Subcutaneous abdominal adipose tissue (tissue), 5 donors: ENCODE results near the gene ZCCHC14.
A peak's percentile ranks its signal among the peaks of the same experiment; 100 is the strongest.

ENCODE experiments used
- H3K27ac ChIP-seq: one replicate; pipeline ENCODE4 v1.7.0; 2013; ENCODE audit warnings: low read depth, mild to moderate bottlenecking, inconsistent platforms, low read length, moderate library complexity
- H3K27me3 ChIP-seq, 5 donors: one replicate each; pipeline ENCODE4 v1.7.0; 2013; ENCODE audit warnings: low read length in 5 of 5, inconsistent platforms in 1 of 5; ENCODE audit not compliant: control insufficient read depth in 5 of 5, insufficient read depth in 4 of 5
- H3K36me3 ChIP-seq, 5 donors: one replicate each; pipeline ENCODE4 v1.7.0; 2013; ENCODE audit warnings: low read length in 5 of 5; ENCODE audit not compliant: control insufficient read depth in 5 of 5, insufficient read depth in 5 of 5
- H3K4me1 ChIP-seq, 5 donors: one replicate each; pipeline ENCODE4 v1.7.0; 2013; ENCODE audit warnings: low read length in 5 of 5, mild to moderate bottlenecking in 3 of 5, moderate library complexity in 1 of 5; ENCODE audit not compliant: control insufficient read depth in 5 of 5, insufficient read depth in 5 of 5
- H3K4me3 ChIP-seq, 5 donors: one replicate each; pipeline ENCODE4 v1.7.0; 2013; ENCODE audit warnings: low read length in 5 of 5, low read depth in 1 of 5
- H3K9ac ChIP-seq, 5 donors: one replicate each; pipeline ENCODE4 v1.7.0; 2013; ENCODE audit warnings: low read length in 5 of 5, mild to moderate bottlenecking in 4 of 5, moderate library complexity in 3 of 5
- H3K9me3 ChIP-seq, 5 donors: one replicate each; pipeline ENCODE4 v1.7.0; 2013; ENCODE audit warnings: low read length in 5 of 5; ENCODE audit not compliant: control insufficient read depth in 5 of 5
- donor health status: healthy.
- donor health status: healthy.
- donor health status: healthy.
- donor health status: healthy.
- donor health status: healthy.

Gene ZCCHC14

GRCh38 chr16:87437327-87437726 is 55.5 kb downstream of the ZCCHC14 start:
- Histone ChIP-seq H3K9me3 (no peaks in the 10 kb centered on the region), H3K27ac (no peak overlapping the region)

GRCh38 chr16:87436225-87437172 is 56.3 kb downstream of the ZCCHC14 start:
- Histone ChIP-seq H3K4me3 (peak overlapping the region in 3 of 5 donors; percentile 22 to 47 (median 30)), H3K4me1 (peaks cover 6 to 24% (median 13%) of the 10 kb centered on the region in 5 donors), H3K27ac (peak overlapping the region; percentile 60), H3K9me3 (no peaks in the 10 kb centered on the region), H3K9ac (peak overlapping the region in 2 of 5 donors; percentile 26 to 42), H3K27me3 (no peaks in the 10 kb centered on the region), H3K36me3 (peaks cover 0 to 12% (median 10%) of the 10 kb centered on the region in 5 donors)

More at GRCh38 chr16:87437327-87437726, 55.5 kb downstream of the ZCCHC14 start:
- no peaks in the 10 kb centered on the region for H3K27me3 ChIP-seq
- H3K4me1 ChIP-seq = peaks cover 6 to 24% (median 13%) of the 10 kb centered on the region in 5 donors
- H3K36me3 ChIP-seq = peaks cover 0 to 9% (median 3%) of the 10 kb centered on the region in 5 donors
- H3K9ac ChIP-seq = no peak overlapping the region
- no peak overlapping the region for H3K4me3 ChIP-seq

GRCh38 chr16:87435372-87436224 is 57.2 kb downstream of the ZCCHC14 start:
- H3K27ac ChIP-seq = peak overlapping the region; percentile 60
- peak overlapping the region in 3 of 5 donors; percentile 22 to 49 (median 47) for H3K4me3 ChIP-seq
- peaks cover 6 to 24% (median 13%) of the 10 kb centered on the region in 5 donors for H3K4me1 ChIP-seq
- H3K27me3 ChIP-seq = no peaks in the 10 kb centered on the region
- peaks cover 0 to 14% (median 12%) of the 10 kb centered on the region in 5 donors for H3K36me3 ChIP-seq
- no peaks in the 10 kb centered on the region for H3K9me3 ChIP-seq
- peak overlapping the region in 3 of 5 donors; percentile 11 to 44 (median 42) for H3K9ac ChIP-seq

DNA sequence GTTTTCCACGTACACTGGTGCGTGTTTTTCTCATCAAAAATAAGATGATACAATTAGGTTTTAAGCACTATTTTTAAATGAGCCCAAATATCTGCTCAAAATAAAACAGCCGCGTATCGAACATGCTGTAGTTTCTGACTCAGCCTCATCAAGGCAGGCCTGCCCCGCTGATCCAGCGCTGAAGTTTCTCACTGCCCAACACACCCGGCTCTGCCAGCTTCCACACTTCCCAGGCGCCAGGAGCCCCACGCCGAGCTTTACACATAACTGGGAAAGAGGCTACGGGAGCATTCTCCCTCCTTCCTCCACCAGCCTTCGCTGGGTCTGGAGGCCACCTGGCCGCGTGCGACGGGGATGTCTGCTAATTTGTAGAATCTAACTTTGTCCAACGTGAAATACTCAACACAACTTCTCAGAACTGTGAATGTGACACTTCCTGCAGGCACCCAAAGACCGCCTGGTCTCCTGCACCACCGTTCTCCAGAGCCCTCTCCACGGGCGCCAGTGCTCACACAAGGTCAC is 58.6 kb downstream of the ZCCHC14 start:
- Histone ChIP-seq H3K4me1 (peaks cover 6 to 24% (median 13%) of the 10 kb centered on the region in 5 donors), H3K36me3 (peaks cover 0 to 18% (median 16%) of the 10 kb centered on the region in 5 donors), H3K9ac (no peak overlapping the region), H3K9me3 (no peaks in the 10 kb centered on the region), H3K27ac (no peak overlapping the region), H3K27me3 (no peaks in the 10 kb centered on the region), H3K4me3 (no peak overlapping the region)

DNA sequence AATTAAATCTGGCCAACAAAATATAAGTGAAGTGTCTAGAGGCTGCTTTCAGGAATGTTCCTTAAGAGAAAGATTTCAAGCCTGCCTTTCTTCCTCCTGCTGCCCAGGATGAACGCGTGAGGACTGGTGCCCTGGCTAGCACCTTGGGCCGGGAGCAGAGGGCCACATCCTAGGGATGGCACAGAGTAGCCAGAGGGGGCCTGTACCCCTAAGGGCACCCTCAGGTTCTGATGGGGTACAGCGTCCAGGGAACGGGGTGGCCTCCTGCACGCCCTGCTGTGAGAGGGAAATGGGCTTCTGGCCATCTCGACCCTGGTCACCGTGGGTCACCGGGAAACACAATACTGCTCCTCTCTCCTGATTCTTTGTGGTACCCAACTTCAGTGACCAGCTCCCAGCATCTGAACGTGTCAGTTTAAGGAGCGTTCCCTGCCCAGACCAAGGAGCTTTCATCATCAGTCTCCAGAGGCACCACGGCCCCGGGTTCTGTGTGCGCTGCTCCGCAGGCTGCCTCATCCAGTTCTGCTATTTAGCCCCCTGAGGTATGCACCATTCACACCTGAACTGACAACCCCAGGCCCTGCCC is 60.4 kb downstream of the ZCCHC14 start:
- Histone ChIP-seq H3K4me1 (peaks cover 6 to 24% (median 13%) of the 10 kb centered on the region in 5 donors), H3K27me3 (no peaks in the 10 kb centered on the region), H3K4me3 (no peak overlapping the region), H3K9ac (no peak overlapping the region), H3K27ac (no peak overlapping the region), H3K9me3 (no peaks in the 10 kb centered on the region), H3K36me3 (peaks cover 2 to 26% (median 16%) of the 10 kb centered on the region in 5 donors)

GRCh38 chr16:87431926-87432325 is 60.9 kb downstream of the ZCCHC14 start:
- Histone ChIP-seq H3K27ac (no peak overlapping the region), H3K4me1 (peaks cover 6 to 23% (median 13%) of the 10 kb centered on the region in 5 donors), H3K27me3 (no peaks in the 10 kb centered on the region), H3K36me3 (peaks cover 2 to 26% (median 16%) of the 10 kb centered on the region in 5 donors), H3K4me3 (no peak overlapping the region), H3K9me3 (no peaks in the 10 kb centered on the region), H3K9ac (no peak overlapping the region)

GRCh38 chr16:87426423-87427215 is 66.2 kb downstream of the ZCCHC14 start:
- peaks cover 2 to 47% (median 35%) of the 10 kb centered on the region in 5 donors for H3K36me3 ChIP-seq

DNA sequence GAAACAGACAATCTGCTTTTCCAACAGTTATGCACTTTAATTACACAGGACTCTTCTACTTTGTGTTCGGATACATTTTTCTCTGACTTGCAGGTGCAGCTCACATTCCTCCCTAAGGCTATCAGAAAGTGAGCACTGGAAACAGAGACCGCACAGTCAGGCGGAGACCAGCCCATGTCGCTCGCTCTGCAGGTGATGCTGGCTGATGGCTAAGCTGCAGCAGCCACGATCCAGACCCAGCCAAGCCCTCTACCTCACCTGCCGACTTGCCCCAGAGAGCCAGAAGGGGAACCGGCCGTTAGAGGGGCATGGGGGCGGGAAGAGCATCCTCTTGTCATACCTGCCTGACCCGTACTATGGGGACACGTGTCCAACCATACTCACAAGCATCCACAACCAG is 66.9 kb downstream of the ZCCHC14 start:
- Histone ChIP-seq H3K27me3 (no peaks in the 10 kb centered on the region), H3K9me3 (no peaks in the 10 kb centered on the region), H3K4me3 (no peak overlapping the region), H3K27ac (no peak overlapping the region), H3K9ac (no peak overlapping the region), H3K4me1 (no peaks in the 10 kb centered on the region), H3K36me3 (peaks cover 2 to 51% (median 39%) of the 10 kb centered on the region in 5 donors)

More at GRCh38 chr16:87426423-87427215, 66.2 kb downstream of the ZCCHC14 start:
- Histone ChIP-seq H3K9me3 (no peaks in the 10 kb centered on the region), H3K27me3 (no peaks in the 10 kb centered on the region), H3K9ac (no peak overlapping the region), H3K4me3 (no peak overlapping the region), H3K27ac (no peak overlapping the region), H3K4me1 (no peaks in the 10 kb centered on the region)

DNA sequence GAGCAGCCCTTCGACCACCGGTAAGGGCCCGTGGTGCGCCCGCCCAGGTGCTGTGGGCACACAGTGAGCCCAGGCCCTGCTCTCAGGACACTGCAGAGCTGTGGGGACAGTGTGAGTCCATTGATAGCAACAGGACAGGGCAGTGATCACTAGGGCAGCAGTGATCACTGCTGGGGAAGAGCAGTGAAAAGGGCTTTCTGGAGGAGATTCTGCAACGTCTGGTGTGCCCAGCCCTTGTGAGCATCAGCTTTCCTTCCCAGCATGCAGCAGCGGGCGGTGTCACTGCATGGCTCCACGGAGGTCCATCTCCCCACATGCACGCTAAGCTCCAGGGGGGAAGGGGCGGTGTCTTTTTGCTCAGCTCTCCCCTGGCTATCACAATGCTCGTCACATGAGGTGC is 68.6 kb downstream of the ZCCHC14 start:
- Histone ChIP-seq H3K27ac (no peak overlapping the region), H3K4me3 (no peak overlapping the region), H3K4me1 (no peaks in the 10 kb centered on the region), H3K9me3 (no peaks in the 10 kb centered on the region), H3K27me3 (no peaks in the 10 kb centered on the region), H3K9ac (no peak overlapping the region), H3K36me3 (peaks cover 2 to 60% (median 46%) of the 10 kb centered on the region in 5 donors)
